HG03558 (cell line): ENCODE data around the gene KLRB1.
"Not testable (repeated sequence)": the region's sequence is repeated elsewhere in the genome, so short reads cannot be mapped to it uniquely, and the experiment has no call there.

Experiments
- ATAC-seq: cut with Tn5 transposase; IDR thresholded peaks from one replicate; pipeline ENCODE4 v1.9.1; 2021; ENCODE audit warnings: moderate number of reproducible peaks; ENCODE audit not compliant: unreplicated experiment; ENCODE audit errors: extremely low read depth

Gene KLRB1

DNA sequence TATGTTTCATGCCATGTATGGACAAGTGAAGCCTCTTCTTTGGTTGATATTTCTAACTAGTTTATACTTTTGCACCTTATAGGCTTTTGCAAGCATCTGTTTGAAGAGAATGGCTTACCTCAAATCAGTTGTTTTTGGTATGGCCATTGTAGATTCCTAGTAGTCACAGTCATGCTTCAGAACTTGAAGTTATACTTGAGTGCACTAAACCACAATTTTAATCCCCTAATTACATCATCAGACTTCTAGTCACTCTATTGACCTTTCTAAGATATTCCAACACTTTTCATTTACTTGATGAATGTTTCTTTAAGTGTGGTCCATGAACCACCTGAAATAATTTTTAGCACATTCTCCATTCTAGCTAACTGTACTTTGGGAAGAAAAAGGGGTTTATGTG, 18.6 kb upstream of the KLRB1 start:
- ATAC-seq, result no peak

DNA sequence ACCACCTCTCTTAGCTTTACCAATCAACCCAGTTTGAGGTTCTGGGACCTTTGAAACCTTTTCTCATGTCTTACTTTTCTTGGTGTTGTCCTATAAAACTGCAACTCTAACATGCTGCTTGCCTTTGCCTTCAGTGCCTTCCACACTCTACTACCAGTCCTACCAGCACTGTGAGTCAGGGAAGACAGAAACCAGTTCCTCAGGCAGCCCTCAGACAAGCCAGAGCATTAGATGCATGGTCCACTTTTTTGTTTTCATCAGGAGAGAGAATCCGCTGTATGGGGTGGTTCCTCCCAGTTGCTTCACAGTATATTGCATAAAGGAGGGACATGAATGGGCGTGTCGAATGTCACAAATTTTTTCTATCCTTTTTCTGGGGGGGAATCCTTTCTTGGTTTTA, 17.3 kb upstream of the KLRB1 start:
- ATAC-seq, result no peak

DNA sequence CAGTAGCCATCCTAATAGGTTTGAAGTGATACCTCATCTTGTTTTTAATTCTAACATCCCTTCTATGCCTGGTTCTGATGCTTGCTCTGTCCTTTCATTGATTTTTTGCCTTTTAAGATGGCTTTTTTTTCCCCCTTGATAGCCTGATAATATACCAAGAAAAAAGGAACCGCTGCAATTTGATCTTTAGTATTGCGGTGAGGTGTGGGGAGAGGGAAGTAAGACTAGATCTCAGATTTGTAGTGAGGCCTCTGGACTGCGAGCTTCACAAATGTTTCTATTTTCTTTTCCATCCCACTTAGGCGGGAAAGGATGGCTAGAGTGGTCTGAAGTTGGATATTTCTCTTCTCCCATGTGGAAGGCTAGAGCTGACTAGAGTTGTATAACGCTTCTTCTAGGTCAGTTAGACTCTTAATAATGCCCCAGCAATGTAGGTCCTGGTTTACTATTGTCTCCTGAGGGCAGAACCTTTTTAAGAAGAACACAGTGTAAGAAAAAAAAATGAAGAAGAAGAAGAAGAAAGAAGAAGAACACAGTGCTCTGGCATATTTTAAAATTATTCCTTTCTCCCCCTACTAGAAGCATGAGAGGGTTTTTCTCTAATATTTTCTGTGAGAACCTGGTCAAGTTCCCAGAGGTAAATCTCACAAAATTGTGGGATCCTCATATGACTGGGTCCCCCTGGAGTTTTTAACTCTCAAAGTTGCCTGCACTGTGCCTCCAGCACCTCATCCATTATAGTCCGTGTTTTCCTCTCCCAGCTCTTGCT, 11.9 kb upstream of the KLRB1 start:
- ATAC-seq, result no peak

DNA sequence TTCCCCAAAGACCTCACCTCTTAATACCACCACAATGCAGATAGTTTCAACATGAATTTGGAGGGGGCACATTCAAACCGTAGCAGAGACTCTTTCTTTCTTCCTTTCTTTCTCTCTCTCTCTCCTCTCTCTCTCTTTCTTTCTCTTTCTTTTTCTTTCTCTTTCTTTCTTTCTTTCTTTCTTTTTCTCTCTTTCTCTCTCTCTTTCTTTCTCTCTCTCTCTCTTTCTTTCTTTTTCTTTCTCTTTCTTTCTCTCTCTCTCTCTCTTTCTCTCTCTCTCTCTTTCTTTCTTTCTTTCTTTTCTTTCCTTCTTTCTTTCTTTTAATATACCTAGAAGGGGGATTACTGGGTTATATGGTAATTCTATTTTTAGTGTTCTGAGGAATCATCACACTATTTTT, 11.2 kb upstream of the KLRB1 start:
- not testable (repeated sequence) for ATAC-seq

DNA sequence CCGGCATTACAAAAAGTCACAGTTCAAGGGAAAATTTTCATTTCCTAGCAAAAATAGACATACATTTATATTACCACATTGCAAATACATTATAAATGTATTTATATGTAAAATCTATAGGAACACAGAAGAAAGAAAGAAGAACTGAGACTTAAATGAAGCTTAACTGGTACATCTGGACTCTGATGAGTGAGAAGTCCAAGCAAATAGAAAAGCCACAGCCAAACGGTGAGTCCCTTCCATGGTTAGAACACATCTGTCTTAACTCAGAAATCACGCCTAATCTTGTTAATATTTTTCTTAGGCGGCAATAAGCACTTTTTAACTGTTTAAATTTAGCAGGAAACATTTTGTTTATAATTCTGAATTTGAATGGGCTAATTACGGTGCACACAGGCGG, 9.4 kb upstream of the KLRB1 start:
- ATAC-seq, result no peak

DNA sequence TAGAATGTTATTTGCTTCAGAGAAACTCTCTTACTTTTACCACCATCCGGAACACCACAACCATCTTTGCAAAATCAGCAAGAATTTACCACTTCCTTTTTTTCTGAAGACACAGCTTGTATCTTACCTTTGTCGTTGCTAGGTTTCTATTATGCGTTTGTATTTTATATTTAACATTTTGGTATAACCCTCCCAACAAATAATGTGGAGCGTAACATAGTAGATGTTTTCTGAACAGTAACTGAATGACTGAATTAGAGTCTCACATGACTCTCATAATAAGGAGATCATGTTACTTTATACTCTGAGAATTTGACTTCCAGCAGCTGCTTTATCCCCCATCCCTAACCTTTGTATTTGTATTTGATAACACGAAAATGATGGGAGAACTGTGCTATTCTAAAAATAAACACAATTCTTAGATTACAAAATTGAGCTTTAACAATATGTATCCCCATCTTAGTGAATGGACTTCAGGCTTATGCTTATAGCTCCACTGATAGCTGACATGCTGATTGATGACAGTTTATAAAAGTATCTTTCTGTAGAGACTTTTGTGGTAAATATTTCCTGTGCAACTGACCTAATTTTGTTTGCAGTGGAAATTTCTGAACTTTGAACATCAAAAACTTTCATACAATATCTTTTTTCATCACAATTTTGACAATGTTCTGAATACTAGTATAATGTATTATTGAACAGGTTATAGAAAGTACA, 7.9 kb upstream of the KLRB1 start:
- no peak for ATAC-seq

DNA sequence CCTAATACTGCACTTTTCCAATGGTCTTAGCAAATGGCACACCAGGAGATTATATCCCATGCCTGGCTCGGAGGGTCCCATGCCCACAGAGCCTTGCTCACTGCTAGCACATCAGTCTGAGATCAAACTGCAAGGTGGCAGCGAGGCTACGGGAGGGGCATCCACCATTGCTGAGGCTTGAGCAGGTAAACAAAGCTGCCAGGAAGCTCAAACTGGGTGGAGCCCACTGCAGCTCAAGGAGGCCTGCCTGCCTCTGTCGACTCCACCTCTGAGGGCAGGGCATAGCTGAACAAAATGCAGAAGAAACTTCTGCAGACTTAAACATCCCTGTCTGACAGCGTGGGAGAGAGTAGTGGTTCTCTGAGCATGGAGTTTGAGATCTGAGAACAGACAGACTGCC, 2.9 kb upstream of the KLRB1 start:
- ATAC-seq, result not testable (repeated sequence)

DNA sequence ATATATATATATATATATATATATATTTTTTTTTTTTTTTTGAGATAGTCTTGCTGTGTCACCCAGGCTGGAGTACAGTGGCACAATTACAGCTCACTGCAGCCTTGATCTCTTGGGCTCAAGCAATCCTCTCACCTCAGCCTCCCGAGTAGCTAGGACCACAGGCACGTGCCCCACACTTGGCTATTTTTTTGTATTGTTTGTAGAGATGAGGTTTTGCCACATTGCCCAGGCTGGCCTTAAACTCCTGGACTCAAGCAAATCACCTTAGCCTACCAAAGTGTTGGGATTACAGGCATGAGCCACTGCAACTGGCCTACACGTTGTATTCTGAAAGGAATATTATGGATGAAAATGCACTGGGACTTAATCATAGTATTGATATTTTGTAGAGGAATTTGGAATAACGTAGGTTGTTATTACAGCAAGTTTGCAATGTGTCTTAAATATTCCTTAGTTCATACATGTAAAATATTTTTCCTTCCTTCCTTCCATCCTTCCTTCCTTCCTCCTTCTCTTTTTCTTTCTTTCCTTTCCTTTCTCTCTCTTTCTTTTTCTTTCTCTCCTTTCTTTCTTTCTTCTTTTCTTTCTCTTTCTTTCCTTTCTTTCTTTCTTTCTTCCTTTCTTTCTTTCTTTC, 862 bp downstream of the KLRB1 start:
- ATAC-seq, result no peak

DNA sequence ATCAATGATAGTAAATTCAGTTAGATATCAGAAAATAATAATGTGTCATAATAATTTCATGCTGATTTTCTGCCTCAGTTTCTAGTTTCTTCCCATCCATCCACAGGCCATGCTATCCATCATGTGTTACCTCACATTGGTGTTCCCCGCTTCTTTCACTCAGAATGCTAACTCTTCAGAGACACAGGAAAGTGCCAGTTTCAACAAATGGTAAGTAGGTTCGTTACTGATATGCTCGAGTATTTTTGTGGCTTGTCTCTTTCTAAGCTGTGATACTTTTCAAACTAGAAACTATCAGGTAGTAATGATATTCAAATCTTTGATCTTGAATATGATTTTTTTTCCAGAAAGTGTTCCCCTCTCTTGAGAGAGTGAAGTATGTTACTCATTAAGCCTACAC, 1.5 kb downstream of the KLRB1 start:
- ATAC-seq, result no peak

DNA sequence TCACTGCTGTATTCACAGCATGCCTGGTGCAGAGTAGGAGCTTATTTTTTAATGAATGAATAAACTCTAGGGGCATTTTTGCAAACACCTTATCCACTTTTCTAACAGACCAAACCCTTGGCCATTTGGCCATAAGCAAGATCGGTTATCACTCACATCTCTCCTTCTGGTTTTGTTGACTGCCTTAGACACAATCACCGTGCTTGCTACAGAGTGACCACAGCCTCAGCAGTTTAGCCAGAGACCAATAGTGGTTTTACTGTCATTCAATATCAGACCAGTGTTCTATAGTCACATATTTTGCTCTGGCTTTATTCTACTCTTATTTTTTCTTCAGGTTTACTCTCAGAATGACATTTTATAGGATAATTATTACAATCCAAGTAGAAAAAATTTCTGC, 2.2 kb downstream of the KLRB1 start:
- no peak for ATAC-seq

DNA sequence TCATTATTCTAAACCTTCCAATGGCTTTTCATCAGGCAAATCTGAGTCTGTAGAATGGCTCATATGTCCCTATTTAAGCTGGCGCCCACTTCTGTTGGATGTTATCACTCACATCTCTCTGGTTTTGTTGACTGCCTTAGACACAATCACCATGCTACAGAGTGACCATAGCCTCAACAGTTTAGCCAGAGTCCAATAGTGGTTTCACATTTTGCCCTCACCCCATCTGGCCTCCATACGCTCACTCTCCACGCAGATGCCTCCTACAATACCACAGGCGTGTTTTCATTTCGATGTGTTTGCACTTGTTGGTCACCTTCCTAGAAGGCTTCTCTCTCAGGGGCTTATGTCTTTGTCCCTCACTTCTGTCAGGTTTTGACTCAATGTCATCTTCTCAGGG, 3.4 kb downstream of the KLRB1 start:
- no peak for ATAC-seq

DNA sequence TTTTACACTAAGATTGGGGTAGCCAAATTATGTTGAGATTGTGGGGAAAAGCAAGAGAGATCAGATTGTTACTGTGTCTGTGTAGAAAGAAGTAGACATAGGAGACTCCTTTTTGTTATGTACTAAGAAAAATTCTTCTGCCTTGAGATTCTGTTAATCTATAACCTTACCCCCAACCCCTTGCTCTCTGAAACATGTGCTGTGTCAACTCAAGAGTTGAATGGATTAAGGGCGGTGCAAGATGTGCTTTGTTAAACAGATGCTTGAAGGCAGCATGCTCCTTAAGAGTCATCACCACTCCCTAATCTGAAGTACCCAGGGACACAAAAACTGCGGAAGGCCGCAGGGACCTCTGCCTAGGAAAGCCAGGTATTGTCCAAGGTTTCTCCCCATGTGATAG, 7.3 kb downstream of the KLRB1 start:
- ATAC-seq, result not testable (repeated sequence)

DNA sequence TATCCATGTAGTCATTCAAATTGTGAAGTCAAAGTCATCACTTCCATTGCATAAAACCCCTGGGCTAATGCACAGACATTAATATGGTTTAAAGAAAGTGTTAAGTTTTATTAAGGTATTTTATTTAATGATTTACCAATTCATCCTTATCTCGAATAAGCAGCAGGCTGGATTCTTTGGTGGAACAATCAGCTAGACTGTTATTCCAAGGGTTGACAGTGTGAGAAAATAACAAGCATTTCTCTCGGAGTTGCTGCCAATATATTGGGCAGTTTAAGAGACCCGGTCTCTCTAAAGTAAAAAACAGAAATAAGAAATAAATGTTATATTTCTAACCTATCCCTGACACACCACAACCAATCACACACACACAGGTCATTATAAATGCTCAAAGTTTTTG, 9.4 kb downstream of the KLRB1 start:
- no peak for ATAC-seq

DNA sequence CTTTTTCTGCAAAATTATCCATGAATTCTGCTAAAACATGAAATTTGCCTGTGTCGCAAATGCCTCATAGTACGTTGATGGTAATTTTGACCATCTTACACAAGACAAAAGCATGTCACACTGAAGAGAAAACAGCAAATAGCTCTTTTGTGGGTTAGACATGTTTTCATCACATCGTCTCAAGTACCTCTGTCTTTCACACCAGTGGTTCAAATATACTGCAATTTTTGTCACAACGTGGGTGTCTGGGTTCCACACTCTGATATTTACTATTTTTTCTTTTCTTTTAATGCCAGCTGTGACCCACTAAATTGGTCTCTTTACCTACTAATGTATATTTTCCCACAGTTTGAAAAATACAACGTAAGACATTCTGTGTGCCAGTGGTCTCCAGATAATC, 10.4 kb downstream of the KLRB1 start:
- no peak for ATAC-seq

DNA sequence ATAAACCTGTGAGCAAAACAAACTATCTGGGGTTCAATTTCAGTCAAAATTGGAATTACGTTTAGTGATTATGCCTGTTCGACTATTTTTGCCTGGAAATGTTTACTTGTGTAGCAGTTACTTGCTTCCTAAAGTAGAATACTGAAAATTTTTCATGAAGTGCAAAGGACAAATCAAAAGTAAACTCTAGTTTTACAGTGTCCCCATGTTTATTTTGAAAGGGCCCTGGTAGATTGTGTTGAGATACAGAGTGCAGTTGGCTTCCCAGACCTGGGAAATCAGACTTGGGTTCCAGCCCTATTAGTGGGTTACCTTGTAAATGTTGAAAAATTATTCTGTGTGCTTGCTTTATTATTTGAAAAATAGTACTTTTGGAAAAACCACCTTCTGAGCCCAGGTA, 17.3 kb downstream of the KLRB1 start:
- no peak for ATAC-seq

DNA sequence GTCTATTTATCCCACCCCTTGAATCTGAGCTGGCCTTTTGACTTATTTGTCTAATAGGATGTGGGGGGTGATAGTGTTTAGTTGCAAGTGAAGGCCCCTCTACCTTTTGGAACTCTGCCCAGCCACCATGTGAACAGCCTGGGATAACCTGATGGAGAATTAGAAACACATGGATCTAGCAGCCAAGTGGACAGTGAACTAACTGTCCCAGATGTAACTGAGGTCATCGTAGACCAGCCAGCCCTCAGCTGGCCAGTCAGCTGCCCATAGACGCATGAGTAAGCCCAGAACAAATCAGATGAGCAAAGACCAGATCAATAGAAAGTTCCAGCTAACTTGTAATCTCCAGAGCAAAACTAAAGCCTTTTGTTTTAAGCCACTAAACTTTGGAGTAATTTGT, 19.0 kb downstream of the KLRB1 start:
- no peak for ATAC-seq

DNA sequence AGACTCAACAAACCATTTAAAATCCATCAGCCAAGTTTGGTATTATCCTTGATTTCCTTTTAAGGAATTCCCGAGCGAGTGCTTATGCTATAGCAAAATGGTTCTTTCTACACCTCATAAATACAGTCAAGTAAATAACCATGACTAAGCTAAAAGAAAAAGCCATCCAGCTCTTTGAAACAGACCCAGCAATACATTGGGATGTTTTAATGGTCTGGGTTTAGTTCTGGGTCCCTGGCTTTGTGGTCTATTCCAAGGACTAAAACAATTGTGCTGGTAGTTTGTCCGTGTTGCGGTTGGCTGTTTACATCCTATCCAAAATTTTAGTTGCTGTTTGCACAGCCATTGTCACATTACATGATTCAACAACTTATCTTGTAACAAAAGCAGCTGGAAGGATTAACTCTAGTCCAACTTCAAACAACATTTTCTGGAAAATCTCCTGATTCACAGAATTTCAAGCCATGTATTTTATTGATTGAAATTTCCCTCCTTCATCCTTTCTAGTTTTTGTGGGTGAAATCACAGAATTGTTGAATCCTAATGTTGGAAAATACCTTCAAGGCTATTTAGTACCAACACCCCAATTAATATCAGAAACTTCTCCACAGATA, 19.6 kb downstream of the KLRB1 start:
- ATAC-seq, result no peak

DNA sequence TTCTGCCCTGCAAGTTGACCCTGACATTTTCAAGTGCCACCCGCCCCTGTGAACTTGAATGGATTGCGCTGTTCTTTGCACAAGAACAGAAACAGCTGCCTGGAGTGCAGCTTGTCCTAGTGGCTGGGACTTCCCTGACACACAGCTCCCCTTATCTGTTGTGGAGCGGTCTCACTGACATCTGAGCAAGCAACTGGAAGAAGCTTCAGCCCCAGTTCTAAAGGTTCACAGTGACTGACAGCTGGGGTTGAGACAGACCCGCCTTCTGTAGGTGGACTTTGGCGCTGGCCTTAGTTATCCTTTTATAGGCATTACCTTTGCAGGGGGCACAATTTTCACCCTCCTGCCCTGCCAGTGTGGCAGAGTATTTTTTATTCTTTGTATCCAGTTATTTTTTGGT, 30.0 kb downstream of the KLRB1 start:
- not testable (repeated sequence) for ATAC-seq

DNA sequence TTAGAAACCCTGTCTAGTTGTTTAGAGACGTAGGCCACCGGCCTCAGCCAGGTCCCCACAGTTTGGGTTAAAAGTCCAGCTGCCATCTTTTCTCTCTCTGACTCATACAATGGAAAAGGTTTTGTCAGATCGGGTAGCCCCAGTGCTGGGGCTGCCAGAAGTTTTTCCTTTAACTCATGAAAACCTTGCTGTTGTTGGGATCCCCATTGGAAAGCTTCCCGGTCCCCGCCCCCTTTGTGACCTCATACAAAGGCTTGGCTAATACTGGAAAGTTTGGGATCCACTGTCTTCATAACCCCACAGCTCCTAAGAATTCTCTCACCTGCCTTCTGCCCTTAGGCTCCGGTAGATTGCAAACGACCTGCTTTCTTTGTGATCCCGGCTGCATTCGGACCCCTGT, 40.6 kb downstream of the KLRB1 start:
- ATAC-seq, result not testable (repeated sequence)

DNA sequence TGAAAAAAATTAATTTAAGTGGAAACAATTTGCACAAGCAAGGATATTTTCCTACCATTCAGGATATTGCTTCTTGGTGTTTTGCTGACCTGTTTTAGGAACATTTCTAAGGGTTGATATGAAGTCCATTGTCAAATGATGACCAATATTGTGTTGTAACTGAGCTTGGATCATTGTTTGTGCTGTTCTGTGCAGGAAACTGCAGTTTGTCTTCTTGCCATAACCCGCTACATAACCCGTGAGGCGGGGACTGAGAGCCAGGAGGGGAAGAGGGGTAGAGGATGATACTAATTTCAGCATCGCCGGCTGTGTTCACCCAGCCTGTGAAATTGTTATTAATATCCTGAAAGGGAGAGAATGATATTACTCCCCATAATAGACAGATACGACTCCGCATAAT, 41.6 kb downstream of the KLRB1 start:
- not testable (repeated sequence) for ATAC-seq

DNA sequence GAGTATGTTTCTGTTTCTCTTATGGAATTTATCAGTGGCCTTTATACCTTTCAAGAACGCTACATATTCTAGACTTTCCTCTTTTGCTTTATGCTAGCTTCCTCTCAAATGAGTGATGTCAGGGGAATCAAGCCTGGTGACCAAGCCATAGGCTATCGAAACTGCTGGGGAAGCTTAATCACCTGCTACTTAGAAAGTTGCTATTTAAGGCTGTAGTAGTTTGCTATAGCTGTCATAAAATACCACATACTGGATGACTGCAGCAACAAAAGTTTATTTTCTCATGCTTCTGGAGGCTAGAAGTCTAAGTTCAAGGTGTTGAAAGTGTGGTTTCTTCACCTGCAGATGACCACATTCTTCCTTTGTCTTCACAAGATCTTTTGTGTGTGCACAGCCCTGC, 43.3 kb downstream of the KLRB1 start:
- ATAC-seq, result not testable (repeated sequence)
